SH-SY5Y (cell line): ENCODE results near the gene LANCL1.
A peak's percentile ranks its signal among the peaks of the same experiment; 100 is the strongest.

ENCODE experiments used
- GATA2 ChIP-seq: IDR thresholded peaks from 2 replicates; pipeline ENCODE4 v1.6.1; 2011; ENCODE audit warnings: mild to moderate bottlenecking, low read depth, low read length
- GATA3 ChIP-seq: IDR thresholded peaks from 2 replicates; pipeline ENCODE4 v1.6.1; 2011; ENCODE audit warnings: low read depth, mild to moderate bottlenecking, low read length, moderate library complexity

The LANCL1 gene

GRCh38 chr2:210478661-210479060 is 2.1 kb upstream of the LANCL1 start:
- TF ChIP-seq GATA2 (no peak), GATA3 (no peak)

- TF ChIP-seq GATA3, result no peak
- no peak for TF ChIP-seq GATA2
Measured at GRCh38 chr2:210477496-210477895, 937 bp upstream of the LANCL1 start.

GRCh38 chr2:210475706-210476105 is 853 bp downstream of the LANCL1 start:
- TF ChIP-seq GATA2 (no peak), GATA3 (no peak)

DNA sequence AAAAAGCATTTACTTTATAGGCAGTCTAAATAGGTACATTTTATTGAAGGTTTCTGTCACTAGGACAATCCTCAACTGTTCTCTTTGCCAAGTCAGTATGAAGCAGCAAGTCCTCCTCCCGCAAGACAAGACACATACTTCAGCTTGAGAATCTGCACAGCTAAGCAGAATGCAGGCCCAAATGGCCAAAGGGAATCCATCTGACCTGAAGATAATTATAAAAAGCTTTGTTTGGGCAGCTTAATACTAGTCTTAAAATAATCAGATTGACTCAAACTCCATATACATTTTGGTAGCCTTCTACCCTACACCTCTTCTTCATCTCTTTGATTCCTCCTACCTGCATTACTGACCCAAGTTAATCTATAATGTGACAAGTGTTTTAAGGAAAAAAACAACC is 1.8 kb downstream of the LANCL1 start:
- TF ChIP-seq GATA3 (no peak), GATA2 (no peak)

- no peak for TF ChIP-seq GATA2
- TF ChIP-seq GATA3, result no peak
Measured at GRCh38 chr2:210461401-210461800, 15.2 kb downstream of the LANCL1 start.

DNA sequence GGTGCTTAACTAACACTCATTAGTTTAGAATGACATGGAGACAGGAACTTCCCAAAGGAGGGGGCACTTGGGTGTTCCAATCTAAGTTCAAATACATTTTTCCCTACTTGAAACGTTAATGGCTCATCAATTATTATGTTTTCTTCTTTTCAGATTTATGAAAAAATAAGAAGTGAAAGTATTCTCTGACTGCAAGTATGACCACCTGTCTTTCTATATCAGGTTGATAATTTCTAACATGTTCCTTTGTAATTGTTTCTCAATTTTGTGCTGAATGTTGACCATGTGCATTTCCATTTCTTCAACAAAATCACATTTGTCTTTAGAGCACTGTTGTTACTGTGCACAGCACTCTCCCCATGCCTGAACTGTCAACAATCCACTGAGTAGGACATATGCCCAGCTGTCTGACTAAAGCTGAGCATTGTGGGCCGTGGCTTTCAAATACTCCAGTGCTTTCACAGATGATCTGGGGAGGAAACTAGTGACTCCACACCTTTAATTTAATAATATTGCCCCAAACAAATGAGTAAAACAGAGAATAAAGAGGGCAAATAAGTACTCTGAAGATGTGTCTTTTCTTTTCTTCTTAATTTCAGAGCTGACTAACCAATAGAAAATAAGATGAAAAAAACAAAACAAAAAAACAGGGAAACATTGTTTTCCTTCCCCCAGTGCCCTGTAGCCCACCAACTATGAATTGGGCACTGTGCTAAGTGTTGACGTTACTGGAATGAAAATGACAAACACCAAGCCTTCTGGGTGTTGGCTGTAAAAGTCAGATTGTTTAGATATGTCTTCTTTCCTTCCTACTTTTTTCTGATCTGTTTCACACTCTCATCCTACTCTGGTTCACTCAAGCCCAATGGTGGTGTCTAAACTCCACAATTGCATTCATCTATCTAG is 16.0 kb downstream of the LANCL1 start:
- TF ChIP-seq GATA3 (no peak), GATA2 (no peak)

GRCh38 chr2:210459880-210460279 is 16.7 kb downstream of the LANCL1 start:
- no peak for TF ChIP-seq GATA2
- no peak for TF ChIP-seq GATA3

DNA sequence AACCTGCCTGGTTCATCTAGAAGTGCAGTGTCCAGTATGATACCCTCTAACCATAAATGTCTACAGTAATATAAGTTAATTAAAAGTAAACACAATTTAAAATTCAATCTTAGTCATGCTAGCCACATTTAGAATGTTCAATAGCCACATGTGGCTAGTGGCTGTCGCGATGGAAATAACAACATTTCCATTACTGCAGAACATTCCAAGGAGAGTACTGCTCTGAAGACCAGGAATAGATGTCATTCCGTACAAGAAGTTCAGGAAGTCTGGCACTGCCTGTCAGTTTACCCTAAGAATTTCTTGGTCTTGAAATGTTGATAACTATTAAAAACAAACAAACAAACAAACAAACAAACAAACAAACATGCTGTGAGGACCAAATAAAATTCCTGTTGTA is 17.2 kb downstream of the LANCL1 start:
- TF ChIP-seq GATA2 (no peak), GATA3 (no peak)

DNA sequence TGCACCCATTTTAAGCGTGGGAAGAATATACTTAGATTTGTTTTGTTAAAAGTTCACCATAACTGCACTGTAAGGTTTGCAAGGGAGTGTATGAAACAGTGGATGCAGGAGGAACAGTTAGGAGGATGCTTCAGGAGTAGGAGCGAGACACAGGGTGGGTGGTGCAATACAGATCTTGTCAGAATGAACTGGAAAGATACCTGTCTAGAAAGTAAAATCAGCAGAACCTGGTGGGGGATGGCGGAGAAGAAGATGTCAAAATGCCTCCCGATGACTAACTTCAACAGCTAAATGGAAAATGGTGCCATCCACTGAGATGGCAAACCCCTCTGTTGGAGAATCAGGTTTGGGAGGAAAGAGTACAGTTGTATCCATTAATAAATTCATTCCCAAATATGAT is 18.2 kb downstream of the LANCL1 start:
- no peak for TF ChIP-seq GATA3
- TF ChIP-seq GATA2, result no peak

DNA sequence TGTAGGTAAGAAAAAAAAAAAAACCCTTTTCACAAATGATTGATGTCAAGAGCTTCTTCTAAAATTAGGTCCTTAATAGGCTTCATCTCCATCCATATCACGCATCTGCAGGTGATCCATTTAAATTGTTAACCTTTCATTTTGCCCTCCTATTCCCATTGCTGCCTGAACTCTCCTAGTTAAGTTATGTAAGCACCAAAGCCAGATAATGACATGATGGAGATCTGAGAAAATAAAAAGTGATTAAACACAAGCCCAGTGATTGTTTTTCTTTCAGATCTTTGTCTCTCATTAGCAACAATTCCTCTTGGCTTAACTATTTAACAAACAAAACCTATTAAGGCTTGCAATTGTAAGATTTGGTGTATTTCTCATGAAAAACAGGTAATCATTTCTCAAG is 20.0 kb downstream of the LANCL1 start:
- peak; percentile 73 for TF ChIP-seq GATA3
- TF ChIP-seq GATA2, result peak; percentile 36; the same call in 1 of the 2 replicates

- TF ChIP-seq GATA2 (no peak), GATA3 (no peak)
Measured at GRCh38 chr2:210454336-210454735, 22.2 kb downstream of the LANCL1 start.

GRCh38 chr2:210452194-210452593 is 24.4 kb downstream of the LANCL1 start:
- TF ChIP-seq GATA3, result peak; percentile 38; the same call in 1 of the 2 replicates
- TF ChIP-seq GATA2, result peak; percentile 41; the same call in 1 of the 2 replicates

DNA sequence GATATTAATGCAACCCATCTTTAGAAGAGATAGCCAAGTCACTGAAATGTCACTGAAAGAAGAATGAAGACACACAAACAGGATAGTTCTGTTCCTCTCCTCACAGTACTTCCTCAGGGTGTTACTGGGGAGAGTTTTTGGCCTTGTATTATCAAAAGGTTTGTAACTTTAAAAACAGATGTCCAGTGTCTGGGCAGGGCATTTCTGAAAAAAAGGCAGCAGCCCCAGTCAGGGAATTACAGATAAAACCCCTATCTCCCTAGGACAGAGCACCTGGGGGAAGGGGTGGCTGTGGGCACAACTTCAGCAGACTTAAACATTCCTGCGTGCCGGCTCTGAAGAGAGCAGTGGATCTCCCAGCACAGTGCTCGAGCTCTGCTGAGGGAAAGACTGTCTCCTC is 30.8 kb downstream of the LANCL1 start:
- no peak for TF ChIP-seq GATA2
- TF ChIP-seq GATA3, result no peak

GRCh38 chr2:210445116-210445707 is 31.3 kb downstream of the LANCL1 start:
- TF ChIP-seq GATA2 (no peak), GATA3 (no peak)

GRCh38 chr2:210443527-210443926 is 33.0 kb downstream of the LANCL1 start:
- TF ChIP-seq GATA2, result no peak
- TF ChIP-seq GATA3, result no peak

DNA sequence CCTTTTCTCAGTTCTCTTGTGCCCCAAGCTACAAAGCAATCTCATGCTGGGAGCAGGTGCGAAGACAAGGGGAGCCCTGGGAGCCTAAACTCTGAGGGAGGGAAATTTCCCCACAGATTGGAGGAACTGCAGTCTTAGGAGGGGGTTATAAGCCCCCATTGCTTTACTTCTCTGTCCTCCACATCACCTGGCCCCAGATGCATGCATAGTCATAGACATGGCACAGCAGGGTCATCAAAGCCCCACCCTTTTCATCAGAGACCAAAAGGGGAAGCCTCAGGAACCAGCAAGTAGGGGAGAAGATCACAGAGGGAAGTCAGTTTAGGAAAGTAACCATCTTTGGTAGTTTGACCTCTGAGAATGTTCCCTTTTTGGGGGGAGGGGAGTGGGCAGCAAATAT is 33.7 kb downstream of the LANCL1 start:
- TF ChIP-seq GATA3, result no peak
- TF ChIP-seq GATA2, result no peak
